Activated T-cell treated with anti-CD3 and anti-CD28 coated beads, Interleukin-2, amount 50 U/mL, for 4 hours (primary cell): ENCODE data around the gene KLHDC8A. TPM values are rescaled to one million over a fixed set of nuclear protein-coding genes. Genes with fewer than 3 reads are reported as not detected.

ENCODE experiments used
- ATAC-seq, 2 donors: fragments of 200-7000 bp; cut with Tn5 transposase; one replicate each; pipeline ENCODE4 v1.10.0; 2021
- DNase-seq: peaks from one replicate; pipeline ENCODE4 v3.0.0-alpha.2; 2020
- H3K27me3 Mint-ChIP-seq: one replicate; pipeline ENCODE4 v1.8.0; 2021; ENCODE audit warnings: low read depth, mixed read lengths
- H3K36me3 Mint-ChIP-seq: one replicate; pipeline ENCODE4 v1.8.0; 2022; ENCODE audit warnings: mixed read lengths; ENCODE audit not compliant: insufficient read depth
- H3K4me1 Mint-ChIP-seq: one replicate; pipeline ENCODE4 v1.8.0; 2021; ENCODE audit warnings: low read depth, mixed read lengths
- H3K4me3 Mint-ChIP-seq: one replicate; pipeline ENCODE4 v1.8.0; 2021; ENCODE audit warnings: mild to moderate bottlenecking, moderate library complexity, mixed read lengths
- H3K9me3 Mint-ChIP-seq: one replicate; pipeline ENCODE4 v1.8.0; 2021; ENCODE audit warnings: mixed read lengths
- total RNA-seq, 3 donors: library from RNA; stranded (reverse); gene quantifications; one replicate each; pipeline ENCODE4 v1.2.1, GENCODE V29; 2021

KLHDC8A gene
- total RNA-seq, 3 donors from 2014 or later, result 0.05 TPM; not detected in 2

- H3K36me3 Mint-ChIP-seq, result no peaks in the 10 kb centered on the region
- no peaks in the 10 kb centered on the region for H3K9me3 Mint-ChIP-seq
- H3K27me3 Mint-ChIP-seq, result peaks cover 49% of the 10 kb centered on the region
- peak overlapping the region; percentile 56 for H3K4me3 Mint-ChIP-seq
- peak; percentile 81 to 83 for ATAC-seq
- DNase-seq, result peak; percentile 55
- peaks cover 9% of the 10 kb centered on the region for H3K4me1 Mint-ChIP-seq
Observed at GRCh38 chr1:205344066-205344928, 12.4 kb downstream of the KLHDC8A start.

DNA sequence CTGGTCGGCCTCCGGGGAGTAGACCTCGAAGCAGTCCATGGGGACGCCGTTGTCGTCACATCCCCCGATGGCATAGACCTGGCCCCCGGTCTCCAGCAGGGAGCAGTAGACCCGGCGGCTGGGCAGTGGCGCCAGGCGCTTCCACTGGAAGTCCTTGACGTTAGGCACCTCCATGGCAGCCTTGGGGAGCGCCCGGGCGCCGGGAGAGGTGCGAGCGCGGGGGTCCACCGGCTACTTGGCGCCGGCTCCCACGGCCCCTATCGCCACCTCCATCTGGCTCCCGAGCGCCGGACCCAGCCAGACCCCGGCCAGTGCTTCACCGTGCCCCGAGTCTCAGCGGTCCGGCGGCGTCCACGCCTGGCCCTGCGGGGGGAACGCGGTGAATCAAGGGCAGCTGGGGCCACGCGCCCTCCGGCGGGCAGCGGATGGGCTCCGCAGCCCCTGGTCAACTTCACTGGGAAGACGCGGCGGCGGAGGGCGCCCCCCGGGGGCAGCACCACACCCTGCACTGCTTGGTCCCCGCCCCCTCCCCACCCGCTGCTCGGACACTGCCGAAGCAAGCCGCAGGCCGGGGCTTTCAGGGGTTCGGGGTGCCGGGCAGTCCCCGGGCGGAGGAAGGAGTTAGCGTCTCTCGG is 13.2 kb downstream of the KLHDC8A start:
- Mint-ChIP-seq H3K27me3 (peaks cover 49% of the 10 kb centered on the region), H3K36me3 (no peaks in the 10 kb centered on the region), H3K4me1 (peaks cover 9% of the 10 kb centered on the region), H3K4me3 (no peak overlapping the region), H3K9me3 (no peaks in the 10 kb centered on the region)
- DNase-seq (peak; percentile 13), ATAC-seq (peak; percentile 28 to 42)

GRCh38 chr1:205342986-205343385 is 13.7 kb downstream of the KLHDC8A start:
- peaks cover 9% of the 10 kb centered on the region for H3K4me1 Mint-ChIP-seq
- no peaks in the 10 kb centered on the region for H3K36me3 Mint-ChIP-seq

DNA sequence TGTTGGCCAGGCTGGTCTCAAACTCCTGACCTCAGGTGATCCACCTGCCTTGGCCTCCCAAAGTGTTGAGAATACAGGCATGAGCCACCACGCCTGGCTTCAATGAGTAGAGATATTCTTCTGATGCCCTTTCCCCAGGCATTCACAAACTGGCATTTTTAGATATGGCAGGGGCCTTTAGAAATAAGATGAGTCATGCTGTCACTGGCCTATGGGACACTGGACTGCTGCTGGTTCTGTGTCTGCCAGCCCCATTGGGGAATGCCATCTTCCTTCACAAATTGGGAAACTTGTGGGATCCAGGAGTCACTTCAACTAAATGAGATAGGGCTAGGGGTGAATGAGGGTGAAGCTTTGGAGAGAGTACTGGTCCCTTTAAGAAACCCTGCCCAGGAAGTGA is 16.0 kb downstream of the KLHDC8A start:
- DNase-seq, result no peak
- no peak overlapping the region for H3K4me3 Mint-ChIP-seq
- H3K36me3 Mint-ChIP-seq, result no peaks in the 10 kb centered on the region
- ATAC-seq, result no peak
- peaks cover 31% of the 10 kb centered on the region for H3K27me3 Mint-ChIP-seq
- peaks cover 9% of the 10 kb centered on the region for H3K4me1 Mint-ChIP-seq
- no peaks in the 10 kb centered on the region for H3K9me3 Mint-ChIP-seq

More at GRCh38 chr1:205342986-205343385, 13.7 kb downstream of the KLHDC8A start:
- peak overlapping the region; percentile 39 for H3K4me3 Mint-ChIP-seq
- DNase-seq (no peak), ATAC-seq (no peak)
- H3K27me3 Mint-ChIP-seq, result peaks cover 48% of the 10 kb centered on the region
- H3K9me3 Mint-ChIP-seq, result no peaks in the 10 kb centered on the region

GRCh38 chr1:205339717-205340116 is 17.0 kb downstream of the KLHDC8A start:
- peaks cover 8% of the 10 kb centered on the region for H3K4me1 Mint-ChIP-seq
- peaks cover 21% of the 10 kb centered on the region for H3K27me3 Mint-ChIP-seq
- ATAC-seq, result peak in 1 of 2 donors; percentile 18

DNA sequence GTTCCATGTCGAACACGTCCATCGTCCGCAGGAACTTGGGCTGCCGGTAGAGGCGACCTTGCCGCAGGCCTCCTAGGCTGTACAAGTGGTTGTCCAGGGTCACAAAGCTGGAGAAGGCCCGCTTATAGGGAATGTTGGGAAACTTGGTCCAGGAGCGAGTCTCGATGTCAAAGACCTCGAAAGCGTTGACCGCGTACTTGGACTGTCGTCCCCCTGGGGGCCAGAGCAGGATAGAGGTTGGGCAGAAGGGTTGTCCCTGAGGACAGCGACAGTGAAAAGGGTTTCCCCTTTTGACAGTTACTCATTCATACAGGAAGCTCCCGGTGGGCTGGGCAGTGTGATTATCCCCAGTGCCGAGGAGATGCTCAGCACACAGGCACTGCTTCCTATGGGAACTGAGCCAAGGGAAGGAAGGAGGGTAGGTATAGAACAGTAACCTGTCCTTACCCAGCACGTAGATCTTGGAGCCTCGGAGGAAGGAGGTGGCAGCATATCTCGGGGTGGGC is 17.5 kb downstream of the KLHDC8A start:
- Mint-ChIP-seq H3K9me3 (no peaks in the 10 kb centered on the region), H3K4me1 (peaks cover 3% of the 10 kb centered on the region), H3K4me3 (no peak overlapping the region), H3K27me3 (peaks cover 16% of the 10 kb centered on the region), H3K36me3 (no peaks in the 10 kb centered on the region)
- ATAC-seq (no peak), DNase-seq (no peak)

More at GRCh38 chr1:205339717-205340116, 17.0 kb downstream of the KLHDC8A start:
- Mint-ChIP-seq H3K4me3 (no peak overlapping the region), H3K9me3 (no peaks in the 10 kb centered on the region), H3K36me3 (no peaks in the 10 kb centered on the region)
- DNase-seq, result no peak

GRCh38 chr1:205338011-205338410 is 18.7 kb downstream of the KLHDC8A start:
- ATAC-seq (no peak), DNase-seq (no peak)
- no peaks in the 10 kb centered on the region for H3K36me3 Mint-ChIP-seq
- no peak overlapping the region for H3K4me3 Mint-ChIP-seq
- no peaks in the 10 kb centered on the region for H3K9me3 Mint-ChIP-seq
- H3K4me1 Mint-ChIP-seq, result peaks cover 1% of the 10 kb centered on the region
- H3K27me3 Mint-ChIP-seq, result peaks cover 11% of the 10 kb centered on the region

DNA sequence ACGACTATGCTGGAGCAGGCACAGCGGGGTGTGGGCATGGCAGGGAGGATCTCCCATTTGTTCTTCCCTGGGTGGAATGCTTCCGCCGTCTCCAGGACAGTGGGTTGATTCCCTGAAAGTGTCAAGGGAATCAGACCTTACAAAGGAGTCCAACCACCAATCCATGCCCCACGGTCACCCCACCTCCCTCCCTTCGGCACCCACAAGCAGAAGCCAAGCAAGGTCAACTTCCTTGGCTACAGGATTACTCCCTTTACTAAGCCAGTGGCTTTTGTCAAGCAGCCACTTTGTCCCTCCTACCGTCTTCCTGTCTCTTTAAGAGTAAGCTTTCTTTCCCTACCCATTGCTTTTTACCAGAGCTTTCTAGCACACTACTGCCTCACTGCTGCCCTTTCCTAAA is 19.2 kb downstream of the KLHDC8A start:
- Mint-ChIP-seq H3K9me3 (no peaks in the 10 kb centered on the region), H3K27me3 (peaks cover 6% of the 10 kb centered on the region), H3K4me1 (peaks cover under 1% of the 10 kb centered on the region), H3K4me3 (no peak overlapping the region), H3K36me3 (no peaks in the 10 kb centered on the region)
- no peak for ATAC-seq
- DNase-seq, result no peak

GRCh38 chr1:205335692-205336091 is 21.0 kb downstream of the KLHDC8A start:
- Mint-ChIP-seq H3K4me3 (no peak overlapping the region), H3K4me1 (no peaks in the 10 kb centered on the region), H3K27me3 (peaks cover 2% of the 10 kb centered on the region), H3K36me3 (no peaks in the 10 kb centered on the region), H3K9me3 (no peaks in the 10 kb centered on the region)
- ATAC-seq (peak; percentile 83), DNase-seq (peak; percentile 74)

GRCh38 chr1:205332015-205332791 is 24.5 kb downstream of the KLHDC8A start:
- no peaks in the 10 kb centered on the region for H3K36me3 Mint-ChIP-seq
- no peaks in the 10 kb centered on the region for H3K4me1 Mint-ChIP-seq
- ATAC-seq (no peak), DNase-seq (no peak)
- no peaks in the 10 kb centered on the region for H3K27me3 Mint-ChIP-seq
- no peaks in the 10 kb centered on the region for H3K9me3 Mint-ChIP-seq
- no peak overlapping the region for H3K4me3 Mint-ChIP-seq

- H3K4me3 Mint-ChIP-seq, result no peak overlapping the region
- H3K27me3 Mint-ChIP-seq, result peaks cover 3% of the 10 kb centered on the region
- DNase-seq (no peak), ATAC-seq (no peak)
- no peaks in the 10 kb centered on the region for H3K9me3 Mint-ChIP-seq
- no peaks in the 10 kb centered on the region for H3K36me3 Mint-ChIP-seq
- peaks cover 7% of the 10 kb centered on the region for H3K4me1 Mint-ChIP-seq
Observed at GRCh38 chr1:205330150-205330549, 26.6 kb downstream of the KLHDC8A start.

DNA sequence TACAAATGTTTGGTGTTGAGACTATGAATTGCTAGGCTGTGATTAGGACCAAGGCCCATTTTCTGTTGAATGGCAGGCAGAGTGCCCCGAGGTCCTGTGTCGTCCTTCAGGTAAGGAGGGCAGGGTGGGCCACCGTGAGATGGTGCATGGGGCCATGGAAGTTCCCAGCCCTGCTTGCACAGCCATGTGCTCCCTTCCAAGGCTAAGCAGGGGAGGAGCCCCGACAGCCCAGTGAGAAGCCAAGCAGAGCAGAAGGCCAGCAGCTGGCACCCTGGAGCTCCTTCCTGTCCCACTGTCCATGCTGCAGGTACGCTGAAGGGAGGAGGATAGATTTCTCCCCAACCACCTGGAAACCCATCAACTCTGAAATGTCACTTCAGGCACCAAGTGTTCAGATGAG is 27.0 kb downstream of the KLHDC8A start:
- H3K4me3 Mint-ChIP-seq, result no peak overlapping the region
- no peak for DNase-seq
- ATAC-seq, result no peak

DNA sequence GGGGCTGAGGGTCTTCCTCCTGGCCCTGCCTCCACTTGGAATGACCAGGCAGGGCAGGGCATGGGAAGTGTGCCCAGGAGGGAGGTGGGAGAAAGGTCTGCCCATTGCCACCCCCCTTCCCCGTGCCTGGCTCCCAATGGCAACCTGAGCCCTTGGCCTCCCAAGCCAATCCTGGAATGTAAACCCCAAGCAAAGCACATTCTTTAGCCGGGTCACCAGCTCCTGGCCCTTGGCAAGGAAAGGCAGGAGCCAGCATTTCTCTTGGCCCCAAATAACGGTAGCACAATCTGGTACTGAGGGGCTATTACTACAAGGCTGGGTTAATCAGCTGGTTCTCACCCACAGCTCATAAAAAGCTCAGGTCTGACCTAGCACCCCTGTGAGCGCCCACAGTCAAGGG is 28.2 kb downstream of the KLHDC8A start:
- peaks cover 3% of the 10 kb centered on the region for H3K27me3 Mint-ChIP-seq
- H3K9me3 Mint-ChIP-seq, result no peaks in the 10 kb centered on the region
- H3K36me3 Mint-ChIP-seq, result no peaks in the 10 kb centered on the region
- H3K4me3 Mint-ChIP-seq, result no peak overlapping the region
- ATAC-seq (no peak), DNase-seq (no peak)
- H3K4me1 Mint-ChIP-seq, result peaks cover 19% of the 10 kb centered on the region

More for the DNA sequence above, 27.0 kb downstream of the KLHDC8A start:
- H3K4me1 Mint-ChIP-seq, result peaks cover 11% of the 10 kb centered on the region
- H3K36me3 Mint-ChIP-seq, result no peaks in the 10 kb centered on the region
- H3K9me3 Mint-ChIP-seq, result no peaks in the 10 kb centered on the region
- H3K27me3 Mint-ChIP-seq, result peaks cover 3% of the 10 kb centered on the region

GRCh38 chr1:205326812-205327466 is 29.8 kb downstream of the KLHDC8A start:
- Mint-ChIP-seq H3K36me3 (no peaks in the 10 kb centered on the region), H3K9me3 (no peaks in the 10 kb centered on the region), H3K4me3 (no peak overlapping the region), H3K27me3 (peaks cover 3% of the 10 kb centered on the region), H3K4me1 (peaks cover 25% of the 10 kb centered on the region)
- ATAC-seq (no peak), DNase-seq (no peak)
